ENCODE data around the gene HDDC2.
"Not testable (repeated sequence)": the region's sequence is repeated elsewhere in the genome, so short reads cannot be mapped to it uniquely, and the experiment has no call there.

HDDC2 gene

GRCh38 chr6:125306756-125307149 is 5.0 kb upstream of the HDDC2 start:
- no peak for DNase-seq

- DNase-seq, result no peak
These were observed 3.3 kb upstream of the HDDC2 start for GRCh38 chr6:125304970-125305660.

- DNase-seq, result no peak
These were observed 1.7 kb upstream of the HDDC2 start for GRCh38 chr6:125303512-125303854.

GRCh38 chr6:125302840-125303511 is 1.2 kb upstream of the HDDC2 start:
- no peak for DNase-seq

- DNase-seq, result peak in 3 of 14 donors; percentile 23 to 47 (median 39)
These were observed 754 bp downstream of the HDDC2 start for GRCh38 chr6:125300992-125301434.

- DNase-seq, result no peak
These were observed 2.5 kb downstream of the HDDC2 start for GRCh38 chr6:125299257-125299656.

- no peak for DNase-seq
These were observed 5.3 kb downstream of the HDDC2 start for GRCh38 chr6:125296471-125296870.

- DNase-seq, result peak in 1 of 14 donors; percentile 26
These were observed 6.8 kb downstream of the HDDC2 start for GRCh38 chr6:125294925-125295324.

- no peak for DNase-seq
These were observed 7.7 kb downstream of the HDDC2 start for GRCh38 chr6:125294036-125294435.

- no peak for DNase-seq
These were observed 8.2 kb downstream of the HDDC2 start for GRCh38 chr6:125293587-125293986.

GRCh38 chr6:125287718-125288117 is 14.0 kb downstream of the HDDC2 start:
- no peak for DNase-seq

- DNase-seq, result no peak
These were observed 15.8 kb downstream of the HDDC2 start for GRCh38 chr6:125285936-125286335.

- no peak for DNase-seq
These were observed 16.4 kb downstream of the HDDC2 start for GRCh38 chr6:125285353-125285752.

- DNase-seq, result not testable (repeated sequence)
These were observed 19.3 kb downstream of the HDDC2 start for GRCh38 chr6:125282470-125282869.

- DNase-seq, result not testable (repeated sequence)
These were observed 21.3 kb downstream of the HDDC2 start for GRCh38 chr6:125280370-125281035.

GRCh38 chr6:125279961-125280360 is 21.8 kb downstream of the HDDC2 start:
- no peak for DNase-seq

- no peak for DNase-seq
These were observed 23.9 kb downstream of the HDDC2 start for GRCh38 chr6:125277838-125278237.

- no peak for DNase-seq
These were observed 26.0 kb downstream of the HDDC2 start for GRCh38 chr6:125275779-125276178.

GRCh38 chr6:125274935-125275334 is 26.8 kb downstream of the HDDC2 start:
- DNase-seq, result no peak

- DNase-seq, result peak in 1 of 14 donors; percentile 54
These were observed 27.8 kb downstream of the HDDC2 start for GRCh38 chr6:125273965-125274364.

GRCh38 chr6:125273251-125273650 is 28.5 kb downstream of the HDDC2 start:
- no peak for DNase-seq

- no peak for DNase-seq
These were observed 30.1 kb downstream of the HDDC2 start for GRCh38 chr6:125271486-125272159.

GRCh38 chr6:125270380-125270779 is 31.4 kb downstream of the HDDC2 start:
- DNase-seq, result no peak

Data from C1 segment of cervical spinal cord (tissue), 14 donors.